Amniotic epithelial cell (primary cell): ENCODE results near the gene LIN7C.
"Not testable (repeated sequence)": the region's sequence is repeated elsewhere in the genome, so short reads cannot be mapped to it uniquely, and the experiment has no call there.

Experiments used
- DNase-seq: peaks from one replicate; pipeline ENCODE4 v3.0.0-alpha.2; 2010; ENCODE audit warnings: low read depth

The LIN7C gene

DNA sequence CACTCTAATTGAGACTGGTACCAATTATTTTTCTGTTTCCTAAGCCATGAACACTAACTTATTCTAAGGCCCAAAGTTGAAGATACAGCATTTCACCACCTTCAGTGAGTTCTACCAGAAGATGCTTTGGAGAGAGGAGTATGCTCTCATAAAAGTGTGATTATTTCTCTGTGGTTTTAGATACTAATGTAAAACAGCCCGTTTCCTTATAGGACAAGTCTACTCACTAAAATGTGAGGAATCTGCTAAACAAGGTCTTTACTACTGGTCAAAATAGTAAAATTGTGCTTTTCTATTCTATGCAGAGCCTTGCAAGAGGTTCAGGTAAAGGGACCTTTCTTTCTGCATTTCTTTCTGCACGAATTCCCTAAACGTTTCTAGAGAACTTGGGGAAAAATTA is 36.4 kb downstream of the LIN7C start:
- no peak for DNase-seq

DNA sequence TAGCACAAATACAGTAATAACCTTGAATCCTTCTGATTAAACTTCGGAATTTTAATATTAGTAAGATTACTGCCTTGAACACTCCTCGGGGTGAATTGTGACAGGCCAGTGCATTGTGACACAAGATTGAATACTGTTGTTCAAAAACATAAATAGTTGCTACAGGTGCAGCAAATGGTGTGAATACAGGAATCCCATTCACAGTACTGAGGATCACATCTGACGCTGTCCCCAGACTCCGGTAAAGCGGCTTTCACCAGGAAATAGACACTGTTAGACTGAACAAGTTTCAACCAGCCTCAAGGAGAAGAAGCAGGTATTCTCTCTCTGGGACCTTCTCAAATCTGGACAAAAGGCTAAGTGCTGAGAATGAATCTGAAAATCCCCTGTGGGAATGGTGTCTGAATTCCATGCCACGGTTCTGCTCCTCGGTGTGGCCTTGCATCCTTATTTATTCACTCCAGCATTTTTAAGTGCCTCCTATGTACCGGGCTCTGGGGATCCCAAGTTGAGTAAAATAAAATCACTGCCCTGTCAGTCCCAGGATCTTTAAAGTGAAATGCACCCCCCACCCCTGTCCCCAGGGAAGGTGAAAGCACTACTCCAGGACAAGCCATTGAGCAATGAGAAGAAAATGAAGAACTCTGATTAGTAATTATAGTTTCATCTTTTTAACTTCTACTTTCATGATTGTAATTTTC is 37.4 kb downstream of the LIN7C start:
- DNase-seq: no peak

DNA sequence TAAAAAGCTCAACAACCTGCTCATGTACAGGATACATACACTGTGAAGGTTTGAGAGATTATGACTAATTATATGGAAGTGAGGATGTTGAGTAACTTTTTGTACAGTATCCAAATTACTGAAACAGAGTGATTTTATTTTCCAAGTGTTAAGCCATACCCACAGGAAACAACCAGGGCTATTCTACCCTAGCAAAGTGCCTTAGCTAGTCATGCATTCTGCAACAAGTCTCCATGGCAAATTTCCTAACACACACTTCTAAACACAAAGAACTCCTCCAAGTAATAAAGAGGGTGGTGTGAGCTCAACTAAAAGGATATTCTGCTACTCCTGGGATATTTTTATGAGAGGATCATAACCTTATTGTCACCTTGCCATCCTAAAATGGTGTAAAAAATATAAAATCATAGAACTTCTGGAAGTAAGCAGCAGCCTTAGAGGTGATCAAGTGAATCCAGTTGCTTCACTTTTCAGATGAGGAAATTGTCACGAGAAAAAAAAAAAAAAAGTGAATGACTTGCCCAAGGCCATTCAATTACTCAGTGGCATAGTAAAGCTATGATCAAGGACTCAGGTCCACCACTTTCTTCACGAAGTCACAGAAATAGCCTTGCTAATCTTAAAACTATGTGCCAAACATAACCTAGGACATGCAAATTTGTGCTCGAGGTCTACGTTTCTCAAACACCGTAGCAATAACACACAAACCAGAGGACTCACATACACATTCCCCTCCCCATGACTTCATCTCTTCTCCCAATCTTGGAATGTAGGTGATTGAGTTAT is 38.2 kb downstream of the LIN7C start:
- DNase-seq: peak; percentile 89

DNA sequence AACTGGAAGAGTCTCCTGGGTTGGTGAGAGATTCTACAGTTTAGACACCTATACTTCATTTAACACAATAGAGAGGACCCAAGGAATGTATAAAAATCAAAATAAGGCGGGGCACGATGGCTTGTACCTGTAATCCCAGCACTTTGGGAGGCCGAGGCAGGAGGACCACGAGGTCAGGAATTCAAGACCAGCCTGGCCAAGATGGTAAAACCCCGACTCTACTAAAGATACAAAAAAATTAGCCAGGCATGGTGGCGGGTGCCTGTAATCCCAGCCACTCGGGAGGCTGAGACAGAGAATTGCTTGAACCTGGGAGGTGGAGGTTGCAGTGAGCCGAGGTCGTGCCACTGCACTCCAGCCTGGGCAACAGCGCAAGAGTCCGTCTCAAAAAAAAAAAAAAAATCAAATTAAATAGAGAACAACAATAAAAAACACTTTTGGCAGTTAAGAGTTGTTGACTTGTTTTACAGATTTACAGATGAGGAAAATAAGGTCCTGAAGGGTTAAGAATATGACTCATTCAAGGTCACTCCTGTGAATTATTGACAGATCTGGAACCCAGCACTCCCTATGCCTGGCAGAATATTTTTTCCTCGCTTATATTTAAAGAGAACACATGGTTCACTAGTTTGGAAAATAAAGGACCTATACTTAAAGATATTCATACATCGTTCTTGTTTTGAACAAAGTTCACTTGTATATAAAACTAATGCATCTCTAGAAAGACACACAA is 39.2 kb downstream of the LIN7C start:
- no peak for DNase-seq

DNA sequence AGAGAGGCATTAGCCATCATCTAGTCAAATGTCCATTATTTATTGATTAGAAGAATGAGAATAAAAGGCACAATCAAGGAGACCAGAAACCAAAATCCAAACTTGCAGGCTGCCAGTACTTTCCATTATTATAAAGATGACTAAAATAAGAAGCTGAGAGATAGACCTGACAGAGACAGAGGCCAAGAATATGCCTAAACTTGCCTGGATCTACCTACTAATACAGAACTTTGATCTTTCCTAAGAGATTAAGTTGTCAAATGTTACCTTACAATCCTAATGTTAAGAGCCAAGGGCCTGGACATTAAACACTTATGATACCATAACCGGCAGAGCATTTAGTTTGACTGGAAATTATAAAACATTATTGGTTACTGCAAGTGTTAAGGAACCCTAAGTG is 40.2 kb downstream of the LIN7C start:
- DNase-seq: no peak

DNA sequence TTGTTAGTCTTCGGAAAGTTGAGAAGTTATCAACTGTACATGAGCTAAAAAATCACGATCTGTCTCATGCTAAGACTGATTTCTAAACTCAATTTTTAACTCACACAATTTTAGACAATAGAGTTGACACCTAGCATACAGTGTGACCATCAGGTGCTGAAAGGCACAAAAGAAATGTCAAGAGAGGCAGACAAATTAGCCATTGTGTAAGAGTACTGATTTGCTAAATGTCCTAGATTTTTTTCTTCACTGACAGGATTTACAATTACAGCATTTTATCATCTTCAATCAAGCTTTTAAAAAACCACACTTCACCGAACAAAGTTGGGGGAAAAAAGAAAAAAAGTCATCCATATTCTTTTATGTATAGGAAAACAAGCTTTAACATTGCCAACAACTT is 40.9 kb downstream of the LIN7C start:
- no peak for DNase-seq

DNA sequence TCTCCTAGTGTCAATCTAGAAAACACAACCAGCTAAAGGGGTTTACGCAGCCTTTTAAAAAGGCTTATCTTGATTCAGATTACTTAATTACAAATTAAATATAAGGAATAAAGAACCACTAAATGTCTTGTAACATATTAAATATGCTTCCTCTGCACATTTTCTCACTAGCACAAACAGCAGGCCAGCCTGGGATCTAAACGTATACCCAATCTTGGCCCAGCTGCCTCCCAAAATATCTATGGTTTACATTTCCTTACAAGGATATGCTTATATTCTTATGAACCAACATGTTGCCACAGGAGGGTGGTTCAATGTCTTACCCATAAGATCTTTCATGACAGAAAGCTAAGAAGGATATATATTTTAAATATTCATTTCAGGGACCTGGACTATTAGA is 41.7 kb downstream of the LIN7C start:
- DNase-seq: no peak

DNA sequence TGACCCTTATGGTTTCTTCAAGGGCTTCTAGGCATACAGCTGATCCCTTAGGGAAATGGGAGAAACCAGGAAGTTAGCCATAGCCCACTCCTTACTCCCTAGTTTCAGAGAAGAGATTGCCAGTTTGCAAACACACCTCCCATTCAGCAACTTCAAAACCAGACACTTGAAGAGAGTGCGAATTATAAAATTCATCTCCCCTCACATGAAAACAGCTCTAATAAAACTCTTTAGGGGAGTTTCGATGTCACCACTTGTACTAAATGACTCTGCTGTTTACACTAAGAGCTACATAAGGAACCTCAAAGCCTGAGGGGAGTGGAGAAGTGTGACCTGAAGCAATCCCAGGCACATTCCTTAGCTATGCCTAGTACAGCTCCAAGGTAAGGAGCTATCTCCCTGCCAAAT is 42.3 kb downstream of the LIN7C start:
- peak; percentile 67 for DNase-seq

DNA sequence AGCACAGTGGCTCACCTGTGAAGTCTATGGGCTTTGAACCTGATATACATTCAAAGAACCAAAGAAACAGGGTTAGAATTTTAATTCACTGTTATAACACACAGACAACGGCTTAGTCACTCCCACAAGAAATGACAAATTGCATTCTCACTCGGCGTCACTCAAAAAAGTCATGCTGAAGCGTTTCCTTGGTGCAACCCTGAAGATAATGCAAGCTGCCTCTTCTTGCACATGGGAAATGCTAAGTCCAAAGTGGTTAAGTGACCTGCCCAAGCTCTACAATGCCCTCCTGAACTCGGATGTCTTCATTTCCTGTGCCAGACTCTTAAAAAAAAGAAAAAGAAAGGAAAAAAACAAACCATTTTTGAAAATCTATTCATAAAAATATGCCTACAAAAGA is 44.0 kb downstream of the LIN7C start:
- peak; percentile 57 for DNase-seq

DNA sequence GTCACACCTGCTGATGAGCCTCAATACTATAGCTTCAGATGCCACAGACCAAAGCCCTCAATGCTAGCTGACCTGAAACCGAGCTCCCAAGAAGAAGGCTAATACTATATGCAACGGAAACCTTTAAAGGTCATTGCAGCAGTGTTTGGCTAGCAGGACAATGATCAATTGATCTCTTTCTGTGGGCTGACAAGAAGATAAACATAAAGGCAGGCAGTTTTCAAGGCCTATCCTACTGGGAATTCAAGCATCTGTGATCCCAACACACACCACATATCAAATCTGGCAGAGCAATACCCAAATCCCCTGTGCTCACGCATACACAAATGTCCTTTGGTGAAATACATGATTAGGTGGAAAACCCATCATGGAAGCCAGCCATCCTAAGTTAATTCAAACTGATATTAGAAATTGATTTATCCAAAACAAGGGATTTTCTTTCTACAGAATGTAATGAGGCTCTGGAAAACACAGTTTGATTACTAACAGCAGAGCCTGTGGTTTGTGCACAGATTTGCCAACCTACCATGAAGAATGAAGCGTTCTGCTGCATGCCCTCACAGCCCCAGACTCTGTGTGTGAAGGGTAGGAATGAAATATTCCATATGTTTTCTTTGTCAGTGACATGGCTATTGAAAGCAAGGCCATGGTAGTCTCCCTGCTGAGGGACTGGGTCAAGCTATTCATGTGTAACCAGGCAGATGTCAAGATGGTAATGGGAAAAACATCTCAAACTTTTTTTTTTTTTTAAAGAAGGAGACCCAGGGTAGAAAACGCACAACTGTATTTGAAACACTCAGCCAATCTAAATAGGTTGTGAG is 46.2 kb downstream of the LIN7C start:
- no peak for DNase-seq

DNA sequence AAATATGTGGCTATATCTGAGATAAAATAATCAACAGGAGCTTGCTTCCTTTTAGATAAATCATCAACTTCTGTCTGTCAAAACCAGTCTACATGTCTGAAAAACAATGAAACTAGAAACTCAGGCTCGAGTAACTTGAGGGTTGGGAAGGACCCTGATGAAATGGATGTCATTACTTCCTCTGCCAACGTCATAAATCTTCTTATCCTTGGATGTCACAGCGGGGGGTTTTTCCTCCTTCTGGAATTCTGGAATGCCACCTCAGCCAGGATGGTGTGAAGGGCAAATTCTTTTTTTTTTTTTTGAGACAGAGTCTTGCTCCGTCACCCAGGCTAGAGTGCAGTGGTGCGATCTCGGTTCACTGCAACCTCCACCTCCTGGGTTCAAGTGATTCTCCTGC is 47.4 kb downstream of the LIN7C start:
- no peak for DNase-seq

DNA sequence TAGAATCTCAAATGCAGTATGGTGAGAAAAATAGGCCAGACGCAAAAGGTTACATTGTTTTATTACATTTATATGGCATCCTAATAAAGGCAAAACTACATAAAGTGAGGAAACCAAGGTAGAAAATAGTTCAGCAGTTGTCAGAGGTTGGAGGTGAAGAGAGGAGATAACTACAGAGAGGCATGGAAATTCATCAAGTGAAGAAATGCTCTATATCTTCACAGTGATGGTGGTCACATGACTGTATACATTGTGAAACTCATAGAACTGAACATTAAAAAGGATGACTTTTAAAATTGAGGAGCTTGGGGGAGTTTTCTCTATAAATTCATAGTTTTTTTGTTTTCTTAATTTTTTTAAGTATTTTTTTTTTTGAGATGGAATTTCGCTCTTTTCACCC is 48.4 kb downstream of the LIN7C start:
- no peak for DNase-seq

DNA sequence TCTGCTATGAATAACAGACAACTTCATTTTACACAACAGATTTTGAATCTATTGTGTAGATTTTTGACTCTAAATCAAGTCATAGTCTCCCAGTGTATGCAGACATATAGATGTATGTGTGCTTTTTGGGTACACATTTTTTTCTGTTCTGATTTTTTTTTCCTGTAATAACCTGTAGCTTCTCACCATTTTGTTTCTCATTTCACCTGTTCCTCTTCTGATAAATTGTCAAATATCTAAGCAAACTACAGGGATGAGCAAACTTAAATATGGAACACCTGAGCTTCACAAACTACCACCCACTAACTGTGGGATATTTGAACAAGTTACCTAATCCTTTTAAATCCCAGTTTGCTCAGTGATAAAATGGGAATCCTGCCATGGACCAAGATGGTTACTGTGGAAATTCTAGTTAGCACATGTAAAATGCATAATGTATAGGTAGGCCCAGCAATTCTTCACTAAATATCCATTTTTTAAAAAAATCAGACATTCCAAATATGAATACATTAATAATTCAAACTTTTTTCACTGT is 49.7 kb downstream of the LIN7C start:
- no peak for DNase-seq

DNA sequence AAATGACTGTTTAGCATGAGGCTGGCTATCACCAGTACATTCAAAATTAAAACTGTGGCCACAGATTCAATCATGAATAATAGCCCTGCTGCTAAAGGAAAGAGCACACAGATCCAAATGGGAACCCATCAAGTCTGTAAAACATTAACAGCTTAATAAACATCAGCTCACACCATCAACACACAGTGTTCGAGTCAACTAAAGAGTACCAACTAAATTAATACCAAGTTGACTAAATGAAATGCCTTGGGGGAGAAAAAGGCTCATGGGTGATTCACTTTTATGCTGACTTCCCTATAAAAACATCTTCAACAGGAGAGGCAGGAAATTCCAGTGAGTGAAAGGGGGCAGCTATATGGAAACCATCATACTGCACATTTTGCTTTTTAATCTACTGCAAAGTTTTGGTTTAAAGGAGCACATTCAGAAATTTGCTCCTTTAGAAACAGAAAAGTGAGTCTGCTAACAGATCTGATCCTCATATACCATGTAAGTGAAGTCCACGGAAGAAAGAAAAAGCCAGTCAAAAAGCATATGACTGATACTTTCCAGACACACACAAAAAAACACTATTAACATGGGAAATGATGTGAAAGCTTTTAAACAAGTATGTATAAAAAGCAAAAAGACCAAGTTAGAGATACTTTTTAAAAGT is 50.3 kb downstream of the LIN7C start:
- DNase-seq: peak; percentile 22

DNA sequence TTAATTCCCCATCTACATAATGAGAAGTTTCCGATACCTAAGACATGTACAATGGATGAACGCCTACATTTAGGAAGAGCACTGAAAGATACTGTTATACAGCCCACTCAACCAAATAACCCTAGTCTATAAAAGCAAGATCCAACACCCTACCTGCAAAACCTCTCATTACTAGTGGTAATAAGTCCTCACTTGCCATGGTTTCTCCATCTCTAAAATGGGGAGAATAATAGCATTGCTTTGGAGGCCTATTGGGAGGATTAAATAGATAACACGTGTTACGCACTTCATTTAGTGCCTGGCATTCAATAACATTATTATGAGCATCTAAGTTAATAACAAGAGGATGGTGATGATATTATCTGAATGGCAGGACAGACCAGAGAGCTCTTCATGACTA is 50.9 kb downstream of the LIN7C start:
- no peak for DNase-seq

DNA sequence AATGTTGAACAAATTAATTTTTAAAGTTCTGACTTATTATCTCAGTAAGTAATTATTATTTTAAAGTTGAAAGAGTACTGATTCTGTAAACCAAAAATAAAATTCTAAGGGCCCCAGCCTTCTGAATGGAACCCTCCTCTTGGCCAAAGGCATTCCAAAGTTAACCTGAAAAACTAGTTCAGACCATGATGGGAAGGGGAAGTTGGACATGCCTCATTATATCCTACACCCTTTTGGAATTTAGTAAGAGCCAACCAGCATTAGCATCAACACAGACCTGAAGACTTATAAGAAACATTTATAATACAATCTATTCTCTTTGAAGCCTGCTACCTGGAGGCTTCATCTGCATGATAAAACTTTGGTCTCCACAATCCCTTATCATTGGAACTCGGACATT is 52.9 kb downstream of the LIN7C start:
- DNase-seq: no peak

DNA sequence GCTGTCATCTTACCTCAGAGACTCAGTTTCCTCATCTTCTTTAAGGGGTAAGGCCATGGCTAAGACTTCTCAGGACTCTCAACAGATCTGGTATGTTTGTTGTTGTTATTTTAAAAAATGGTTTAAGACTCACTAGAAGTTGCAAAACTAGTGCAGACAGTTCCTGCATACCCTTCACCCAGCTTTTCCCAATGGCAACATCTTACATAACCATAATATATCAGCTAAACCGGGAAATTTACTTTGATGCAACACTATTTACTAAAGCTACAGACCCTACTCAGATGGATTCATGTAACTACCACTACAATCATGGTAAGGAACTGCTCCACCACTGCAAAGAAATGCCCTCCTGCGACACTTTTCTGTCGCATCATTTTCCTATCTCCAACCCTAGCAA is 54.4 kb downstream of the LIN7C start:
- DNase-seq: peak; percentile 71

DNA sequence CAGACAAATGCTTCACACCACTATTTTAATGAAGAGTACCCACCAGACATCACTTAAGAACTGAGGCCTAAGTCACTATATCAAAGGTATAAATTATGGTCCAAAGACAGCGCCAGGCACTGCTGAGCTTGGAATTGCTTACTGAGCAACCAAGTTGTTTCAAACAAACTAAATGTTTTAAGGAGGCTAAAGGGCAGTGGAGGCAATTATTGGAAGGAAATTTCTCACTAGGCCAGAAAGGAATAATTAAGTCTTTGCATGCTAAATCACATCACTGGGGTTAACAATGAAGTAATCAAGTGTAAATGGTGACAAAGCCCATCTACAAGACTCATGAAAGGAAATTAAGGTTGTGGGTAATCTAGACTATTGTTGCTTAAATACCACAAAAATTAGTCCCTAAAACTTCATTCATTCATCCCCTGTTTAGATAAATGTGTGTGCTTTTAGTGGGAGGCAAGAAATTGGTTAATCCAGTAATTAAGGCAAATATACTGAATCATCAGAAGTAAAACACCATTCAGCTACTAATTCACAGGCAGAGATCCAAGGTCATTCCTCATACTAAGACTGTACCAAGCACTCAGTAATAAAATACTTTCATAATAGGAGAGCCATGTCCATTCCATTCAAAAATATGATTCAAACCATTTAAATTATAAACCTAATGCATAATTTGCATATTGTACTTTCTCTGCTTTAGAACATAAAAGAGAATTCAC is 55.2 kb downstream of the LIN7C start:
- DNase-seq: peak; percentile 65

DNA sequence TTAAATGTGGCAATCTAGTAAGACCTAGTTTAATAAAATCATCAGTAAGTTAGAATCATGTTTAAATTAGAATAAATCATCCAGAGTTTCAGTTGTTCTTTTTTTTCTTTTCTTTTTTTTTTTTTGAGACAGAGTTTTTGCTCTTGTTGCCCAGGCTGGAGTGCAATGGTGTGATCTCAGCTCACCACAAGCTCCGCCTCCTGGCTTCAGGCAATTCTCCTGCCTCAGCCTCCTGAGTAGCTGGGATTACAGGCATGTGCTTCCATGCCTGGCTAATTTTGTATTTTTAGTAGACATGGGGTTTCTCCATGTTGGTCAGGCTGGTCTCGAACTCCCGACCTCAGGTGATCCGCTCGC is 58.4 kb downstream of the LIN7C start:
- not testable (repeated sequence) for DNase-seq

DNA sequence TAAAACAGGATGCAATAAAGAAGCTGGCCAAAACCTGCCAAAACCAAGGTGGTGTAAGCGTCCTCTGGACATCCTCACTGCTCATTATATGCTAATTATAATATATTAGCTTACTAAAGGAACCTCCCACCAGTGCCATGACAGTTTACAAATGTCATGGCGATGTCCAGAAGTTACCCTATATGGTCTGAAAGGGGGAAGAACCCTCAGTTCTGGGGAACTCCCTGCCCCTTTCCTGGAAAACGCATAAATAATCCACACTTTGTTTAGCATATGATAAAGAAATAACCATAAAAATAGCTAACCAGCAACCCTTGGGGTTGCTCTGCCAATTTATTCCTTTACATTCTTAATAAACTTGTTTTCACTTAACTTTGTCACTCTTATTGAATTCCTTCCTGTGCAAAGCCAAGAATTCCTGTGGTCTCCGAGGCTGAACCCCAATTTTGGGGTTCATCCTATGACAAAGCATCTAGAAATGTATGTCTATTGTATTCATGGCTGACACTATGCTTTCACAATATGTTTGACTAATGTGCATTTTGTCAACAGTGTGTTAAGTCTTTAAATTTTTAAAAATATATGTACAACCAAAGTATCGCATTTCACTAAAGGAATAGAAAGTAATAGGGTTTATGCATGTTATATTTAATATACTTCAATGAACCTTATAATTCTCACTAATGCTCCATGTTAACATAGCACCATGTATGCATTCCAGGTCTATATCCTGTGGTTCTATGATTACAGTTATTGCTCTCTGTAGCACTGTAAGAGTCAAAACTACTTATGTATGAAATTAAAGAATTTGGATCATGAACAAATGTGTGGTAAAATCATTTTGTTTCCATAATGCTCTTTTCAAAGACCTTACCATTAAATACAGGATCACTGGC is 59.0 kb downstream of the LIN7C start:
- DNase-seq: peak; percentile 31
